Posterior vena cava (tissue), 2 donors: ENCODE results near the gene CD3E. TPM values are rescaled to one million over a fixed set of nuclear protein-coding genes. Genes with fewer than 3 reads are reported as not detected.

ENCODE experiments used
- DNase-seq: peaks from one replicate; pipeline ENCODE4 v3.0.0-alpha.2; 2020; ENCODE audit warnings: low spot score
- intact Hi-C, 2 donors: fragments of 100-400 bp; cut with DNase I; formaldehyde crosslinking; loops; one replicate each; pipeline versions ENCODE4 v1.14.1 to v1.14.2; 2022 to 2023
- total RNA-seq, 2 donors: library from RNA; stranded (reverse); fragmentation: NEBNext Ultra II Directional; extraction: Animal tissue kit (Norgen Biotek cat#: 25700); gene quantifications; one replicate each; pipeline ENCODE4 v1.2.1, GENCODE V29; 2021
- donor health status: DM: yes; HTN: yes; CAD: no.
- donor health status: DM: yes; HTN: yes; CAD: no.

The CD3E gene
- total RNA-seq, 2 donors from 2014 or later, result 1.3 to 1.8 TPM

GRCh38 chr11:118358071-118358470 is 53.5 kb downstream of the CD3E start:
- intact Hi-C loops, result loop anchor here (10.0 kb wide), 1 partner anchor 213 kb away; no protein-coding TSS in a partner anchor
- DNase-seq, result no peak

GRCh38 chr11:118359295-118359958 is 54.9 kb downstream of the CD3E start, which contains the start of gene UBE4A:
Gene UBE4A (plus strand): TSS chr11:118359600. CDS start chr11:118365081, 5,481 bp downstream.
- peak; percentile 99 for DNase-seq
- intact Hi-C loops, result loop anchor here (10.0 kb wide), 1 partner anchor 215 kb away; no protein-coding TSS in a partner anchor

- intact Hi-C loops, result no loop called here
- no peak for DNase-seq
Observed at GRCh38 chr11:118364956-118365615, 60.6 kb downstream of the CD3E start.

Other genes with a start within 250 kb of the CD3E start
- gene TMPRSS4, start 227.7 kb upstream of the CD3E start, total RNA-seq, result not detected
- not detected for gene SMIM35, start 217.8 kb upstream of the CD3E start, total RNA-seq
- gene SCN4B, start 151.9 kb upstream of the CD3E start, total RNA-seq, result 1 to 10 TPM; 3.5 to 9.8 TPM
- 1 to 10 TPM in 1 of 2 donors, under 1 TPM in 1; 0.14 to 1.4 TPM for gene SCN2B, start 128.1 kb upstream of the CD3E start, total RNA-seq
- gene JAML, start 79.7 kb upstream of the CD3E start, total RNA-seq, result 1 to 10 TPM; 3.8 to 7.0 TPM
- gene MPZL3, start 52.4 kb upstream of the CD3E start, total RNA-seq, result 1 to 10 TPM in 1 of 2 donors, under 1 TPM in 1; 0.52 to 1.6 TPM
- gene MPZL2, start 40.4 kb upstream of the CD3E start, total RNA-seq, result 10 to 100 TPM; 29.8 to 53.3 TPM
- gene CD3D, start 38.0 kb downstream of the CD3E start, total RNA-seq, result 1 to 10 TPM in 1 of 2 donors, not detected in 1; 1.2 TPM
- gene CD3G, start 39.6 kb downstream of the CD3E start, total RNA-seq, result 1 to 10 TPM in 1 of 2 donors, under 1 TPM in 1; 0.57 to 1.1 TPM
- gene UBE4A, start 54.9 kb downstream of the CD3E start, total RNA-seq, result 10 to 100 TPM; 31.1 to 34.1 TPM
- 100 to 1,000 TPM; 121 to 146 TPM for gene ATP5MG, start 96.9 kb downstream of the CD3E start, total RNA-seq
- gene KMT2A, start 131.8 kb downstream of the CD3E start, total RNA-seq, result 10 to 100 TPM; 47.3 to 59.7 TPM
- gene TTC36, start 222.7 kb downstream of the CD3E start, total RNA-seq, result under 1 TPM in 1 of 2 donors, not detected in 1; 0.43 TPM
- 10 to 100 TPM; 20.5 to 22.8 TPM for gene TMEM25, start 226.5 kb downstream of the CD3E start, total RNA-seq